Activated naive CD8-positive, alpha-beta T cell treated with anti-CD3 and anti-CD28 coated beads, Interleukin-2, amount 50 U/mL, for 16 hours (primary cell): Measurements from ENCODE around the gene ZMIZ1.

Source experiments
- DNase-seq: peaks from one replicate; pipeline ENCODE4 v3.0.0-alpha.2; 2020; ENCODE audit warnings: low read depth, low spot score

The ZMIZ1 gene

DNA sequence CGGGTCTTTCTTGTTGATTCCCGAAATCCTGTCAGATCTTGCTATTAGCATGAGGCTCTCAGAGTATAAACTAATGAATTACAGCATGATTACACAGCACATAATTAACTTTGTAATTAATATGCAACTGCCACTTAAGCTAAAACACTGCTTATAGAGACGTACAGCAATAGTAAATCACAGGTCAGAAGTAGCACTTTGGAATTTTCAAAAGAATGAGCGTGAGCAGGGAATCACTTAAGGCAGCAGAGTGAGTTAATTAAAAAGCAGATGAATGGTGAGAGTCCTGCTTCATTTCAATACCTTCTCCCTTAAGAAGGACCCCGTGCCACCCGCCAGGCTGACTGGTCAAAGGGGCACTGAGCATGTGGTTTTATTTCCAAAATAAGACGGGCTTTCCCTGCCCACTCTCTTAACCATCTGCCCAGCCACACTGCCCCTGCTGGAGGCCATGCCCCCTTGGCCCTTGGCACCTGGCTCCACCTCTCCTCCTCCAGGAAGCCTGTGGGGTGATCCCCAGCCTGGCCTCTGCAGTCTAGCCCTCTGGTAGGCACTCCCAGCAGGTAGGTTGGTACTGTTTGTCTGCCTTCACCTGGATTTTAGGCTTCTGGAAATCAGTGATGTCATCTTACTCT lies 117.8 kb downstream of the ZMIZ1 start:
- DNase-seq = no peak

DNA sequence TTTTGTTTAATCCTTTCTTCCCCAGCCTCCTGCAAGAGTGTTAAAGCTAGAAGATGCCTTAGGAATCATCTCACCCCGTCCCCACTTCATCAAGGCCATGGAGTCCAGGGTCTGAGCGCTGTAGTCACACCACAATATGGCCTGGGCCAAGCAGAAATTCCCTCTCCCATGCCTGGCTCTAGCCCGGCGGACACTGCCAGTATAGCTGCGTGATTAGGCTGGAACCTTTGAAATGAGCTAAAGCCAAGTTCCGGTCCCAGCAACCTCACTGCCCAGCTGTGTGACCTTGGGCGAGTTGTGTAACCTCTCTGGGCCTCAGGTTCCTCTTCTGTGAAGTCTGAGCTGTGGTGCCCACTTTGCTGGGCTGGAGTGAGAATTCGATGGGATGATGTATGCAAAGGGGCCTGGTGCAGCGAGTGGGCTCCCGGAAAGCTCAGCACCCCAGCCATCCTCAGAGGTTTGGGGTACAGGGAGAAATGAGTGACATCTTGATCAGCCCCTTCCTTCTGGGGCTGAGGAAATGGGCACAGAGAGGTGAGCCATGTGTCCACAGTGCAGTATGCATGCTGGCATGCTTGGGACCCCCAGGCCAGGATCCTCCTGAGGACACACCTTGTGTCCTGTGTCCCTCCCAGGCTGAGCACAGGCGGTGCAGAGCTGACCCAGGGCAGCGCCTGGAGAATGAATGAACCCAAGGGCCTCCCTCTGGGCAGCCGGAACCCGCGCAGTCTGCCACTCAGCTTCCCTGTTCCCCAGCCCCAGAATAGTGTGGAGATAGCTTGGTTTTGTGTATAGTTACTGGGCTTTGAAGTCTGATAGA lies 118.6 kb downstream of the ZMIZ1 start:
- no peak for DNase-seq

DNA sequence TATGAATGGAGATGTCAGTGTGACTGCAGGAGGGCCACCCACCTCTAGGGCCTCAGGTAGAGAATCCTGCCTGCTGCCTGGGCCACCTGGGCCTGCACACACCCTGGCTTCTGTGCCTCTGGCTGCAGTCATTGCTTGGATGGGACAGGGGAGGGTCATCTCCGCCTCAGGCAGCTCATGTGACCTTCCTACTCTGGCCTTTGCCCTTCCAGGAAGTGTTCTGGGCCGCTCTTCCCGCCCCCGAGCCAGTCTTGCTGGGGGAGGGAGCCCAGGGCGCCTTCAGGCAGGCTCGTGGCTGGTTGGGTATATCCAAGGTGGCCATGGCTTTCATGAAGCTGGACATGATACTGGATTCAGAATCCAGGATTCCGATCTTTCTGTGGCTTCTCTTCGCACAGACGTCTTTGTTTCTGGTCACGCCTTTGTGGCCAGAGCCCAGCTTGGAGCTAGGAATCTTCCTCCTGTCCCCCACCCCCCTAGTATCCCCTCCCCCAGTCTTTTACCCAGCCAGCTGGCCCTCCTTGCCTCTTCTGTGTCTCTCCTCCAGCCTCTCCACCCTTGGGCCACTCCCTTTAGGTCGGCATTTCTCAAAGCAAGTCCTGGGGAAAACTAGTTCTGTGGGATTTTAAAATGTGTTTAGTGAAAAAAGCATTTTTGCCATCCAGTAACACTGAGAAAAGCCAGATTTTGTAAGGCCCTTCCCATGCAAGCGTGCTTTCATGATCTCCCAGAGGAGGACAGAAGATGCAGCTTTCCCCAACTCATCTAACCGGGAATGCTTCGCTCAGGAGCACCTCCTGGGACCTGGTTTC lies 119.6 kb downstream of the ZMIZ1 start:
- DNase-seq = no peak

GRCh38 chr10:79189181-79189580 lies 120.4 kb downstream of the ZMIZ1 start:
- no peak for DNase-seq

DNA sequence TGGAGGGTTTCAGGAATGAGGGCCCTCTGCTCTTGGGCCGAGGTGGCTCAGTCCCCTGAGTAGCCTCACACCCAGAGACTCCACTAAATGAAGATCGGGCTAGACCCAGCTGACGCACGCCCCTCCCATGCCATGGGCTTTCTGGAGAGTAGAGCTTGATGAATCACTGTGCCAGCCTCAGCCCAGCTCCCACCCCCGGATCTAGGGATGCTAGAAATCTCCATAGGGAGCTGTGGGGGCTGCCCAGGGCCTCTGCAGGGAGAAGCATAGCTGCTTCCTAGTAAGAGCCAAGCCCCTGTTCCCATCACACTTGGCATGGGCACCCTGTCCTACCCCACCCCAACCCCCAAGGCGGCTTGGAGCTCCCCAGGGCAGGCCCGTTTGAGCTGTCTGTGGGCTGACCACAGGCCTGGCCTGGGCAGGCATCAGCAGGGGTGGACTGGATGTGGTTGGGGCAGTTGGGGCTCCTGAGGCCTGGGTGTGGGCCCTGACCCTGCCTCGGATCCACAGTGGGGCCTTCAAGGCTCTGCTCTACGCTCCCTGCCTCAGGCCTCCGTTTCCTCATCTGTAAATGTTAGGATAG lies 121.2 kb downstream of the ZMIZ1 start:
- no peak for DNase-seq

DNA sequence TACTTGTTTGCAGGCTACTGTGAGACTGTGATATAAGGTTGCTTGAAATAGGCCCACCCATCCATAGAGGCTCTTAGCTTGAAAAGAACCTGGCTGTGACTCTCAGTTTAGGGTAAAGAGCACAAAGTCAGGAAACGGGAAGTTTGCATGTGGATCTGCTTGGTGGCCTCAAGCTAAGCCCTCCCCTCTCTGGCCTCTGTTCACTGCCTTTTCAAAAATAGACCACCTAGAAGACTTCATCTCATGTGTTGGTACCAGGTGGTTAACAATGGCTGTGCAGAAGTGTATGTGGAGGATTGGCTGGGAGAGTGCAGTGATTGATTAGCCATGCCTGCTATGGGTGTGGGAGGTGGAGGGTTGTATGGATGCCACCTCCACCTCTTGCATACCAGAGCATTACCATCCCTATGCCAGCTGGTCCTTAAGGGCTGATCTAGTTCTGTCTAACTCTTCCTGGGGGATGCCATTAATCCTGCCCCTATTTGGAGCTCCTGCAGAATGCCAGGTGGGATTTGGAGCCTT lies 122.0 kb downstream of the ZMIZ1 start:
- DNase-seq = no peak

- DNase-seq = no peak
Observed at GRCh38 chr10:79191951-79192676, 123.3 kb downstream of the ZMIZ1 start.

DNA sequence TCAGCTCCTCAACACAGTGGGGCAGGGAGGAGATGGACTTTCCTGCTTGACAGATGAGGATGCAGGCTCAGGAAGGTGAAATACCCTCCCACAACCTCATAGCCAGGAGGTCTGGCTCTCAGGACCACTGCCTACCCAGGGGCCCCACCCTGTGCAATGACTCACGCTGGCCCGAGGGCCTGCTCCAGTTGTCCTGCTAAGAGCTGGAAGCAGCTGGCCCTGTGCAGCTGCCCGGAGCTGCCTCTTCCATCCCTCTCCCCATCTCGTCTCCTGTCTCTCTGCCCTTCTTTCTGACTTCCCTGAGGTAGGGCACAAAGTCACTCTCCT lies 123.9 kb downstream of the ZMIZ1 start:
- no peak for DNase-seq

DNA sequence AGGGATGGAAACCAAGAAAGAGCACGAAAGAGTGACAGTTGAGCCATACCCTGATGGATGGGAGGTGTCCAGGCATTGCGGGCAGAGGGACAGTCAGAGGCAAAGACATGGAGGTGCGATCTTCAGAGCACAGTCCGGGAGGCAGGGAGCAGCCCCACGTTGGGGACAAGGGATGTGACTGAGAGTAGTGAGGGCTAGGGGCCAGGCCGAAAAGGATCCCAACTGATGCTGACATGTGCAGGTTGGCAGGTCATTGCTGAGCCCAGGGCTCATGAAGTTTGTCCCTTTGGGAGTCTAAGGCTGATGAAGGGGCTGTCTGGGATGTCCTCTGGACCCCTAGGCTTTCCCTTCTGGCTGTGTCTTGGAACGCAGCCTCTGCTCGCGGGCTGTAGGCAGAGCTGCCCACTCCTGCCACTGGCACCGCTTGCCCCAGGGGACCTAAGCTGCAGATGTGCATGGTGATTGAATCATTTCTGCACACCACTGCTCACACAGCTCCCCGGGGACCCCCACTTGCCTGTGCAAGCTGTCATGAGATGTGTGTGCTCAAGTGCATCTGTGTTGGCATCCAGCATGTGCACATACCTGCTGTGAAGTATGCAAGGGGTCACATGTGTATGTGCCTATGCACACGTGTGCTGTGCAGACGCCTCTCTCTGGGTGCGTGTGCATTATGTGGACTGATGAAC lies 125.1 kb downstream of the ZMIZ1 start:
- no peak for DNase-seq

- peak; percentile 41 for DNase-seq
Observed at GRCh38 chr10:79195091-79195923, 126.5 kb downstream of the ZMIZ1 start.

DNA sequence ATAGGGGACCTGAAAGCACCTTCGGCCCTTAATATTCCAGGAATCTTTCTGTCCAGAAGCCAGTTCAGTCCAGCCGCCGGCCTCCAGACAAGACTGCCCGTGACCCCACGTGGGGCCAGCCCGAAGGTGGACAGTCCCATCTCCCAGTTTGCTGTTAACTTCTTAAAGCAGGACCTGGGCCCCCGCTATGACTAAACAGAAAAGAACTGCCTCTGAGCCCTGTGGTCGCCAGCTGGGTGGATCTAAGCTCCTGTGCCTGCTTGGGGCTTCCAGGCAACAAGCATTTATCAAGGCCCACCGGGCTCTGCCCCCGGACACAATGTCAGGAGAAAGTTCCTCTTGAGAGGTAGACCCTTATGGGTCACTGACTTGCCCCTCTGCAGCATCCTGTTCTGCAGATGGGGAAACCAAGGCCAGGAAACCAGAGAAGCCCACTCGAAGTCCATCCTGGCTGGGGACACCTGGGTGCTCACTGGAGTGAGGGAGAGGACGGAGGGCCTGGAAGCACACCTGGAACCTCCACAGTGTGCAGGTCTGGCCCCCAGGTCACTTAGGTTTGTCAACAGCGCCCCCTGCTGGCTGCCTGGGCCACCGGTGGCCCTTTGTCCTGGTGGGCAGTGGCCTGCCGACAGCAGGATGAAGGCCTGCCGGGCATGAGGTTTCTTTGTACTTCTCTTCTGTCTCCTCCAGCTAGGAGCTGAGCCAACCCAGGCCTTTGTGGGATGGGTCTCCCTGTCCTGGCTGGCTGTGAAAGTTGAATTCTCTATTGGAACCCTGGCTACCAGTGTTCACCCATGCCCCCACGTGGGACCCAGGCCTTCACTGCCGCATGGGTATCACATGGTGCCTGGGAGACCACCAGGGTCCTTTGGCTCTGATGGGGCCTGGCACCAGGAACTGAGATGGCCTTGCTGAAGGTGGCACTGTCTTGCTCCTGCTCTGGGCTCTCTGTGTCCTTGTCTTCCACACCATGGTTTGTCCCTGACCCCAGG lies 128.0 kb downstream of the ZMIZ1 start:
- DNase-seq = peak; percentile 37

DNA sequence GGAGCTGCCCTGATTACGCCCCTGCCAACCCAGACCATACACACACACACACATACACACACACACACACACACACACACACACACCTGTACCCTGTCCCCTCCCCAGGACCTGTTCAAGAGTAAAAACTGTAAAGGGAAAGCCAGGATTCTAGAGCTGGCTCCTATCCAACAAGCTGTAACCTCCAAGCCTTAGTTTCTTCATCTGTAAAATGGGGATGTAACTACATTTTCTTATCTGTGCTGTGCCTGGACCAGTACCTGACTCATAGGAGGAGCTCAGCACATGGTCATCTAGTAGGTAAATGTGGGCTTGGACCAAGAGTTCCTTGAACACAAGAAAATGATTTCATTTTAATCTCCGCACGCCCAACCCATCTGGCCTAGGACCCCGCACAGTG lies 128.8 kb downstream of the ZMIZ1 start:
- no peak for DNase-seq

DNA sequence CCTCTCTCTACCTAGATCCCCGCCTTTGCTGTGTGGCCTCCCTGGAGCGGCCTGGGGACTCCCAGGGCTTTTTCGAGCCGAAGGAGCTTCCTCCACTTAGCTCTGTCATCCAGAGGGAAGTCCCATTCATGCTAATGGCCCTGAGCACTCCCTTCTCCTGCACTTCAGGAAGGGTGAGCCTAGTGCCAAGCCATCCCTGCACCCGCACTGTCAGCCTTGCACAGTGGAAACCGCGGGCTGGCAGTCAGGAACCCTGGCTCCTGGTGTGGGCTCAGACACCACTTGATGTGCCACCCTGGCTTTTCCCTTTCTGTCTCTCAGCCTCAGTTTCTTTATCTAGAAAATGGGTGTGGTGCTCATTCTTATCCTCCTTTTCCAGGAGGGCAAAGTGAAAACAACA lies 131.6 kb downstream of the ZMIZ1 start:
- DNase-seq = no peak

DNA sequence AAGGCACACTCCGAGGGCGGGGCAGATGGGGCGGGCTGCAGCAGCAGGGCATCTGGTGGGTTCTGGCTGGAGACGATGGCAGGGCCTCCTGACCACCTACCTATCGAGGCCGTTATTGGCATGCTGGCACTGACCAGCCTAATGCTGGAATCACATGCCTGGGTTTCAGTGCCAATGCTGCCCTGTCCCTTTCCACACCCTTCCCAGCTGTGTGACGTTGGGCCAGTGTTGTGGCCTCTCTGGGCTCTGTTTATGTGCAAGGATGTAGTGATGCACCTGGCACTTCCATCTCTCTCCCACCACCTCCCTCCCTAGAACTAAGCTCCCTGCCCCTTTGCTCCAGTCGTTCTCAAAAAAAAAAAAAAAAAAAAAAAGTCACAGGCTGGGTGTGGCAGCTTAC lies 132.9 kb downstream of the ZMIZ1 start:
- DNase-seq = no peak

DNA sequence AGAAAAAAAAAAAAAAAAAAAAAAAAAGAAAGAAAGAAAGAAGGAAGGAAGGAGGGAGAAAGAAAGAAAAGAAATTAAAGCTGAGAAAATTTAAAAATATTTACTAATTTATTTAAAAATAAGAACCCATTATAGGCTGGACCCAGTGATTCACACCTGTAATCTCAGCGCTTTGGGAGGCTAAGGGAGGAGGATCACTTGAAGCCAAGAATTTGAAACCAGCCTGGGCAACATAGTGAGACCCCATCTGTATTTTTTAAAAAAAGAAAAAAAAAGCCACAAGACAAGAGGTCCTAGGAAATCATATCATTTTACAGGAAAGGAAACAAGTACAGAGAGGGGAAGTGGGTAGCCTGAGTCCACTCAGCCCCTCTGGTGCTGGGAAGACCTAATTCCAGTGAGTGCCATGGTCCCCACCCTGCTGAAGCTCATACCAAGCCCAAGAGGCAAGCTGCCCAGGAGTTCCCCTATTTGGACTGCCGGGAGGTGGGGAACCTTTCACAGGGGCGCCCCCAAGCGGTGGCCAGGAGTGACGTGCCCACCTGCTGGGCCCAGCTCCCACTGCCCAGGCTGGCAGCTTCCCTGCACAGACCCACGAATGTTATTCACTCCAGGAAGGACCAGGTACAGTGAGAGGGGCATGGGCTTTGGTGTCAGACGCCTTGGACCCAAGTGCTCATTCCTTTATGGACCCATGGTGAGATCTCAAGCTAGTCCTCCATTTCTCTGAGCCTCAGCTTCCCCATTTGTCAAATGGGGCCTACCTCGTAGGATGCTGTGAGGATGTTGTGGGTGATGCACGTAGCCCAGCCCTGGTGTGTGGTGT lies 133.6 kb downstream of the ZMIZ1 start:
- no peak for DNase-seq

GRCh38 chr10:79203014-79203644 lies 134.4 kb downstream of the ZMIZ1 start:
- DNase-seq = no peak

GRCh38 chr10:79203833-79204232 lies 135.1 kb downstream of the ZMIZ1 start:
- no peak for DNase-seq
